Heart right ventricle (tissue), 16 donors: Measurements from ENCODE around the gene DYRK1A. TPM values are rescaled to one million over a fixed set of nuclear protein-coding genes. Genes with fewer than 3 reads are reported as not detected.
A peak's percentile ranks its signal among the peaks of the same experiment; 100 is the strongest.

Experiments
- ATAC-seq, 8 donors: fragments of 200-7000 bp; cut with Tn5 transposase; one replicate each; pipeline ENCODE4 v1.9.1; 2020; ENCODE audit warnings: mild to moderate bottlenecking in 8 of 8, moderate library complexity in 8 of 8, moderate number of reproducible peaks in 1 of 8
- DNase-seq, 2 donors: peaks; one replicate each; pipeline ENCODE4 v3.0.0-alpha.2; 2020
- H3K27ac ChIP-seq, 10 donors: fragments of 200-600 bp; sonication (generic) in 2 of 10; one replicate each; pipeline versions ENCODE4 v1.5.0 to v1.8.0; 2020 to 2022; ENCODE audit warnings: mild to moderate bottlenecking in 3 of 10
- H3K27me3 ChIP-seq, 7 donors: fragments of 200-600 bp; one replicate each; pipeline ENCODE4 v1.8.0; 2021 to 2022; ENCODE audit warnings: mild to moderate bottlenecking in 2 of 7
- H3K36me3 ChIP-seq, 9 donors: fragments of 200-600 bp; sonication (generic) in 1 of 9; one replicate each; pipeline versions ENCODE4 v1.5.0 to v1.8.0; 2020 to 2022; ENCODE audit warnings: mild to moderate bottlenecking in 2 of 9
- H3K4me1 ChIP-seq, 9 donors: fragments of 200-600 bp; sonication (generic) in 1 of 9; one replicate each; pipeline versions ENCODE4 v1.5.0 to v1.8.0; 2020 to 2022; ENCODE audit warnings: mild to moderate bottlenecking in 4 of 9
- H3K4me3 ChIP-seq, 10 donors: fragments of 200-600 bp; sonication (generic) in 2 of 10; one replicate each; pipeline versions ENCODE4 v1.5.0 to v1.8.0; 2020 to 2022; ENCODE audit warnings: mild to moderate bottlenecking in 7 of 10, moderate library complexity in 2 of 10
- H3K9me3 ChIP-seq, 11 donors: fragments of 200-600 bp in 10 of 11; sonication (generic) in 2 of 11; one replicate each; pipeline versions ENCODE4 v1.5.0 to v1.8.0; 2013 to 2022; ENCODE audit warnings: mild to moderate bottlenecking in 2 of 11, control low read depth in 1 of 11, moderate library complexity in 1 of 11
- WGBS, 2 donors: extraction: QIAGEN DNeasy Blood & Tissue Kit; methylation state at CpG; one replicate each; pipeline ENCODE4 v1.1.7; 2013; ENCODE audit warnings: inconsistent platforms in 1 of 2; 5-methylcytosine and 5-hydroxymethylcytosine counted together
- intact Hi-C, 10 donors: fragments of 100-400 bp; cut with DNase I; formaldehyde crosslinking; loops; one replicate each; pipeline versions ENCODE4 v1.11.1 to v1.14.2; 2022
- polyA plus RNA-seq, 2 donors: library from polyadenylated mRNA; stranded (reverse); fragments of 200-250 nt; gene quantifications; one replicate each; pipeline ENCODE4 v1.2.3, GENCODE V29; 2013
- total RNA-seq, 10 donors: library from RNA; stranded (reverse); fragmentation: NEBNext Ultra II Directional in 3 of 10; extraction: Animal tissue kit (Norgen Biotek cat#: 25700) in 3 of 10; gene quantifications; one replicate each; pipeline versions ENCODE4 v1.2.1 to v1.2.4, GENCODE V29; 2021 to 2023
- TF ChIP-seq, protein P1 (sequence below), 9 donors: fragments of 200-600 bp; sonication (generic) in 2 of 9; IDR thresholded peaks; one replicate each; pipeline versions ENCODE4 v1.5.0 to v1.8.0; 2021 to 2022; ENCODE audit warnings: antibody characterized with exemption in 9 of 9, mild to moderate bottlenecking in 5 of 9, moderate library complexity in 1 of 9
- donor health status: Arrhythmogenic right ventricular cardiomyopathy.
- donor health status: ischemic (EF 13 %, LVEDD 7.1; RV severe dilation, severe dysfunction).
- donor health status: healthy with polysubstance abuse.
- donor health status: DM: no; HTN: yes; CAD: no.
- donor health status: DM: no; HTN: no; CAD: no.
- donor health status: ischemic (EF 25% LVEDD 6.9; RV normal size, moderate dysfunction).
- donor health status: ischemic (EF 25% LVEDD 5.7; RV mildly dilated, moderate dysfunction).
- donor health status: healthy.
- donor health status: DM: yes; HTN: yes; CAD: no.
- donor health status: Ischemic cardiomyopathy.
- donor health status: ischemic (EF 35%, LVEDD 5.7; RV mildly dilated, moderate dysfunction).
- donor health status: nonischemic (EF 11% LVEDD 7.7; RV severe dilation, severe dysfunction).
- donor health status: DM: yes; HTN: yes; CAD: no.
- donor health status: PGD.
- donor health status: ischemic (EF 29% LVEDD 5.4; RV normal size, mild dysfunction).
- donor health status: nonischemic (EF 23%, LVEDD 6.1; RV moderate dilation, normal function).

DYRK1A gene
- total and polyA plus RNA-seq, 12 donors = 24.7 to 94.2 (median 73.2) TPM

DNA sequence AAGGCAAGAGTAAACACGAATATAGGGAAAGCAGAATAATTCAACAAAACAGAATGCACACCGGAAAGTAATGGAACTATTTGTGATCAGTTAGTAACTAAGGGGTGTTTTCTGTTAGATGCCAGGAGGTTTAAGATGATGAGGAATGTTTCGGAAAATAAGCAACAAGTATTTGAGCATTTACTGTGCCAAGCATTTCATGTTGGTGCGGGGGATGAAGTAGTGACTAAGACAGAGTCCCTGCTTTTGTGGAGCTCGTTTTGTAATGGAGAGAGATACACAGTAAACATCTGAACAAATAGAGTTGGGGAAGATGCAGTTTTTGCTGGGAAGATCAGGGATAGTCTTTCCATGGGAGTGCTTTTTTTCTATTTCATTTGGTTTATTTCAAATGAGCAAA is 78.7 kb downstream of the DYRK1A start:
- ATAC-seq = peak in 3 of 8 donors; percentile 29 to 68 (median 36)
- Histone ChIP-seq H3K9me3 (no peaks in the 10 kb centered on the region), H3K4me1 (peaks cover 5 to 88% (median 73%) of the 10 kb centered on the region in 9 donors), H3K27me3 (no peaks in the 10 kb centered on the region), H3K36me3 (peaks cover 0 to 6% (median 0%) of the 10 kb centered on the region in 9 donors), H3K4me3 (no peak overlapping the region), H3K27ac (peak overlapping the region in 2 of 10 donors; percentile 15 to 26)
- no peak for DNase-seq
- intact Hi-C loops = loop anchor here in 1 of 10 donors (5.0 kb wide), 1 partner anchor 78 kb away; the partner anchor contains the start of gene DYRK1A
- 55 to 59% methylated on average over 5 of the region's 5 CpGs for WGBS, 2 donors
- TF ChIP-seq, protein P1, sequence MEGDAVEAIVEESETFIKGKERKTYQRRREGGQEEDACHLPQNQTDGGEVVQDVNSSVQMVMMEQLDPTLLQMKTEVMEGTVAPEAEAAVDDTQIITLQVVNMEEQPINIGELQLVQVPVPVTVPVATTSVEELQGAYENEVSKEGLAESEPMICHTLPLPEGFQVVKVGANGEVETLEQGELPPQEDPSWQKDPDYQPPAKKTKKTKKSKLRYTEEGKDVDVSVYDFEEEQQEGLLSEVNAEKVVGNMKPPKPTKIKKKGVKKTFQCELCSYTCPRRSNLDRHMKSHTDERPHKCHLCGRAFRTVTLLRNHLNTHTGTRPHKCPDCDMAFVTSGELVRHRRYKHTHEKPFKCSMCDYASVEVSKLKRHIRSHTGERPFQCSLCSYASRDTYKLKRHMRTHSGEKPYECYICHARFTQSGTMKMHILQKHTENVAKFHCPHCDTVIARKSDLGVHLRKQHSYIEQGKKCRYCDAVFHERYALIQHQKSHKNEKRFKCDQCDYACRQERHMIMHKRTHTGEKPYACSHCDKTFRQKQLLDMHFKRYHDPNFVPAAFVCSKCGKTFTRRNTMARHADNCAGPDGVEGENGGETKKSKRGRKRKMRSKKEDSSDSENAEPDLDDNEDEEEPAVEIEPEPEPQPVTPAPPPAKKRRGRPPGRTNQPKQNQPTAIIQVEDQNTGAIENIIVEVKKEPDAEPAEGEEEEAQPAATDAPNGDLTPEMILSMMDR (IDR thresholded peaks at IDR 0.05) = no peak

DNA sequence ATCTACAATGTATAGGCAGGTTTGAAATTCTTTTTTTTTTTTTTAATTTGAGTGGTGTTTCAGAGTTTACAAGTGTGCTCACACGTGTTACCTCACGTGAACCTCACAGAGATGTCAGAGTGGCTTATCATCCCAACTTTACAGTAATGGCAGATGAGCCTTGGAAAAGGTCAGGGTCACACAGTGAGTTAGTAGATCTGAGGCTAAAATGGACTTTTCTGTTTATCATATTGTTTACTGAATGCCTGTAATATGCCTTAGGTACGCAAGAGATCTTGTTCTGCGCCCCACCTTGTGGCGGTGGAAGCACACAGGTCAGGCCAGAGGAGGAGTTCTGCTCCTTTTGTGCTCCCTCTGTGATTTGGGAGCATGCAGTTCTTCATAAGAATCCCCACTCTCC is 80.0 kb downstream of the DYRK1A start:
- Histone ChIP-seq H3K27ac (peak overlapping the region in 1 of 10 donors; percentile 1), H3K4me1 (peaks cover 7 to 97% (median 83%) of the 10 kb centered on the region in 9 donors), H3K4me3 (no peak overlapping the region), H3K9me3 (no peaks in the 10 kb centered on the region), H3K36me3 (peaks cover 0 to 8% (median 0%) of the 10 kb centered on the region in 9 donors), H3K27me3 (no peaks in the 10 kb centered on the region)
- TF ChIP-seq, protein P1 (IDR thresholded peaks at IDR 0.05) = peak in 1 of 9 donors; percentile 20
- intact Hi-C loops = loop anchor here in 1 of 10 donors (5.0 kb wide), 1 partner anchor 79 kb away; the partner anchor contains the start of gene DYRK1A
- no peak for DNase-seq
- WGBS, 2 donors = 73 to 77% methylated on average over 5 of the region's 5 CpGs
- ATAC-seq = peak in 2 of 8 donors; percentile 18 to 20

DNA sequence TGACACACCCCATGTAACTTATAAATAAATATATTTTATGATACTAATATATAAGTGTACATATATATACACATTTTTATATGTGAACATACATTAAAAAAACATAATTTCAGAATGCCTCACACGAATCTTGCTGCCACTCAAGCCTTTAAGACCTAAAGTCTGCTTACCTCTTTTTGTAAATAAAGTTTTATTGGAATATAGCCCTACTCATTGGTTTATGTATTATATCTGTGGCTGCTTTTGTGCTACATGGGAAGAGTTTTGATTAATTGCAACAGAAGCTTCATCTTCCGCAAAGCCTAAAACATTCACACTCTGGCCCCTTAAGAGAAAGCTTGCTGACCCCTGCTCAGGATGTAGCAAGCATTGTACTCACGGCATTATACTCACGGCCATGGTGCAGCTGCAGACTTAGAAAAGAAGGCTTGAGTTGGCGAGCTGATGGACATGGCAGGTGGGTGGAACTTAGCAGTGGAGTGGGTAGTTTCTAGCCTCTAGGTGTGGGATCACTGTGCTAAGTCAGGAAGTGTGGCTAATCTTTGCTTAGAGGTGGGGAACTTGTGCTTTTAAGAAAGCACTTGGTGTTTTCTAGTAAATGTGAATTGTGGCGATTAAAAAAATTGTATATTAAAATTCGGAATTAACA is 80.8 kb downstream of the DYRK1A start:
- Histone ChIP-seq H3K27me3 (no peaks in the 10 kb centered on the region), H3K9me3 (no peaks in the 10 kb centered on the region), H3K27ac (peak overlapping the region in 1 of 10 donors; percentile 3), H3K36me3 (peaks cover 0 to 8% (median 0%) of the 10 kb centered on the region in 9 donors), H3K4me1 (peaks cover 8 to 97% (median 82%) of the 10 kb centered on the region in 9 donors), H3K4me3 (no peak overlapping the region)
- 83 to 85% methylated on average over 7 of the region's 7 CpGs for WGBS, 2 donors
- ATAC-seq (no peak), DNase-seq (no peak)
- TF ChIP-seq, protein P1 (IDR thresholded peaks at IDR 0.05) = no peak
- intact Hi-C loops = loop anchor here in 1 of 10 donors (5.0 kb wide), 1 partner anchor 80 kb away; the partner anchor contains the start of gene DYRK1A

DNA sequence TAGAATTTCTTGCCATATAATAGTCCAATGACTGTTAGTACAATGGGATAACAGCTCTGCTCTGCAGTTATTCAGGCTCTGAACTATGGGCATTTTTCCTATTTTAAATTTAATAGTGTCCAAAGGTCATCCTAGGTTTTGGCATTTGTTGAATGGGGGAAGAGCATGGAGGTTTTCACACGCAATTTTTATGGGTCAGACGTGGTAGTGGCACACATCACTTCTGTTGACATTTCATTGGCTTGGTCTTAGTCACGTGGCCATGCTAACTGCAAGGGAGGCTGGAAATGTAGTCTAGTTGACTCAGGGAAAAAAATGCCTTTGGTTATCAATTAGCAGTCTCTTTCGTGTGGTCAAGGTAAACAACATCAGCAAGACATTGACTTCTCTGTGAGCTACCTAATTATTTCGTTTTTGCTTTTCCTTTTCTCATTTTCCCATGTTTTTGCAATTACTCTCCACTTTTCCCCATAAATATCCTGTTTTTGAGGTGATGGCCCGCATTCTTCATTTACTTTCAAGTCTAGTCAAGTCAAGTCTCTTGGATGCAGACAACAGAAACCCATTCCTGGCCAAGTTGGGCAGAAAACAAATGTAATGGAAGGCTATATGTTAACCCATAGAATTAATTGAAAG is 82.8 kb downstream of the DYRK1A start:
- Histone ChIP-seq H3K4me1 (peaks cover 15 to 100% (median 88%) of the 10 kb centered on the region in 9 donors), H3K27me3 (no peaks in the 10 kb centered on the region), H3K9me3 (no peaks in the 10 kb centered on the region), H3K36me3 (peaks cover 0 to 8% (median 0%) of the 10 kb centered on the region in 9 donors), H3K27ac (no peak overlapping the region), H3K4me3 (no peak overlapping the region)
- TF ChIP-seq, protein P1 (IDR thresholded peaks at IDR 0.05) = no peak
- WGBS, 2 donors = 71 to 74% methylated on average over 6 of the region's 6 CpGs
- intact Hi-C loops = loop anchor here in 1 of 10 donors (5.0 kb wide), 1 partner anchor 82 kb away; the partner anchor contains the start of gene DYRK1A
- ATAC-seq (no peak), DNase-seq (no peak)
